HepG2 (cell line): Measurements from ENCODE around the gene HNRNPC. TPM values are rescaled to one million over a fixed set of nuclear protein-coding genes. Genes with fewer than 3 reads are reported as not detected.

ENCODE experiments used
- ATAC-seq: fragments of 200-7000 bp; cut with Tn5 transposase; 3 replicates; pipeline ENCODE4 v1.9.1; 2020; ENCODE audit warnings: mild to moderate bottlenecking, moderate library complexity
- BruUV-seq: library from RNA; stranded (reverse); fragments of 400-500 nt; replicated peaks from 2 replicates; lab custom pipeline; 2021; lab: Mats Ljungman, UMichigan
- CTCF ChIA-PET: fragments of 300-600 bp; formaldehyde crosslinking; extraction: SDS; loops from one replicate; lab custom pipeline; 2021; ENCODE audit warnings: low total read pairs, inconsistent platforms, low intra/inter-chr PET ratio; lab: Yijun Ruan, JAX
- POLR2A ChIA-PET: fragments of 350-600 bp; sonication (Branson Sonifier 250); formaldehyde crosslinking; loops from one replicate; lab custom pipeline; 2020; ENCODE audit warnings: antibody characterized with exemption, inconsistent platforms; lab: Yijun Ruan, JAX
- DNase-seq: peaks from one replicate; pipeline ENCODE4 v3.0.0-alpha.2; 2015; ENCODE audit warnings: low spot score
- FAIRE-seq: peaks from 3 replicates; lab custom pipeline; 2011; peaks lifted over from hg19 to GRCh38; lab: Jason Lieb, UNC
- H2AFZ ChIP-seq: one replicate; pipeline ENCODE4 v1.6.1; 2011; ENCODE audit warnings: low read length, inconsistent platforms
- H3K27ac ChIP-seq: fragments of 300-600 bp; 3 replicates; pipeline ENCODE4 v1.8.0; 2011; ENCODE audit warnings: mixed run types, mild to moderate bottlenecking, mixed read lengths, low read length, inconsistent platforms; ENCODE audit not compliant: insufficient read depth; ENCODE audit errors: extremely low read length
- H3K27me3 ChIP-seq, 2 experiments: fragments of 200-600 bp in 1 of 2; 2 replicates in 1 of 2; 3 replicates in 1 of 2; pipeline versions ENCODE4 v1.6.0 to v1.8.0; 2011; ENCODE audit warnings: low read length in 2 of 2, mild to moderate bottlenecking in 2 of 2, moderate library complexity in 2 of 2, inconsistent platforms in 1 of 2; ENCODE audit not compliant: insufficient read depth in 2 of 2, control insufficient read depth in 1 of 2
- H3K36me3 ChIP-seq, 2 experiments: fragments of 200-600 bp in 1 of 2; replicated peaks in 1 of 2; 2 replicates in 1 of 2; 3 replicates in 1 of 2; pipeline versions ENCODE4 v1.5.1 to v1.8.0; 2011; ENCODE audit warnings: low read length in 2 of 2, inconsistent platforms in 1 of 2; ENCODE audit not compliant: insufficient read depth in 2 of 2, control insufficient read depth in 1 of 2
- H3K4me1 ChIP-seq: 2 replicates; pipeline ENCODE4 v1.5.1; 2012; ENCODE audit warnings: low read length, inconsistent platforms; ENCODE audit not compliant: insufficient read depth
- H3K4me2 ChIP-seq: 2 replicates; pipeline ENCODE4 v1.6.0; 2011; ENCODE audit warnings: low read depth, low read length, inconsistent platforms
- H3K4me3 ChIP-seq, 3 experiments: fragments of 200-600 bp in 1 of 3; sonication (generic), shearing (Covaris generic) in 1 of 3; replicated peaks in 1 of 3; 2 replicates each; pipeline ENCODE4 v1.5.1; 2011 to 2016; ENCODE audit warnings: low read length in 3 of 3, inconsistent platforms in 2 of 3, low read depth in 2 of 3, mild to moderate bottlenecking in 2 of 3, control low read depth in 1 of 3, mixed read lengths in 1 of 3; ENCODE audit not compliant: insufficient read depth in 1 of 3
- H3K79me2 ChIP-seq: one replicate; pipeline ENCODE4 v1.6.1; 2011; ENCODE audit warnings: low read length, inconsistent platforms; ENCODE audit not compliant: insufficient read depth
- H3K9ac ChIP-seq: 2 replicates; pipeline ENCODE4 v1.6.0; 2011; ENCODE audit warnings: mild to moderate bottlenecking, low read depth, low read length, inconsistent platforms; ENCODE audit not compliant: insufficient read depth
- H3K9me3 ChIP-seq: 2 replicates; pipeline ENCODE4 v1.5.1; 2012; ENCODE audit warnings: mild to moderate bottlenecking, low read length
- H4K20me1 ChIP-seq: 2 replicates; pipeline ENCODE4 v1.6.0; 2011; ENCODE audit warnings: inconsistent platforms, mild to moderate bottlenecking, low read length, moderate library complexity; ENCODE audit not compliant: insufficient read depth
- RBM22 ChIP-seq: fragments of 200-400 bp; formaldehyde crosslinking; optimal IDR thresholded peaks from 2 replicates; pipeline ENCODE3; 2017; ENCODE audit warnings: mild to moderate bottlenecking, low read length, moderate library complexity
- SMC3 ChIP-seq: IDR thresholded peaks from 2 replicates; pipeline ENCODE4 v1.6.1; 2011; ENCODE audit warnings: low read length, improper control_type of control experiment
- TARDBP ChIP-seq: sonication (generic); formaldehyde crosslinking; IDR thresholded peaks from 2 replicates; pipeline ENCODE4 v1.8.0; 2022; ENCODE audit warnings: mild to moderate bottlenecking, missing genetic modification reagents
- TBX2 ChIP-seq: sonication (generic); formaldehyde crosslinking; IDR thresholded peaks from 2 replicates; pipeline ENCODE4 v1.5.0; 2020; ENCODE audit warnings: missing genetic modification reagents, mild to moderate bottlenecking, borderline replicate concordance
- ZMYM3 ChIP-seq: sonication (generic); formaldehyde crosslinking; IDR thresholded peaks from 2 replicates; pipeline ENCODE4 v1.5.1; 2020; ENCODE audit warnings: mild to moderate bottlenecking, missing genetic modification reagents
- ZNF138 ChIP-seq: sonication (generic); formaldehyde crosslinking; IDR thresholded peaks from 2 replicates; pipeline ENCODE4 v1.5.0; 2020; ENCODE audit warnings: mild to moderate bottlenecking, low read depth, missing genetic modification reagents
- WGBS: methylation state at CpG from one replicate; pipeline ENCODE4 v1.1.6; 2017; ENCODE audit warnings: low lambda C conversion rate; 5-methylcytosine and 5-hydroxymethylcytosine counted together
- in situ Hi-C: cut with HindIII; loops from 2 replicates; pipeline ENCODE4 v1.10.0; 2017; ENCODE audit warnings: low pct_unique_long_range_greater_than_20kb; ENCODE audit not compliant: extremely low pct_ligation_motif_present
- intact Hi-C: fragments of 100-400 bp; cut with micrococcal nuclease; formaldehyde crosslinking; loops from one replicate; pipeline ENCODE4 v1.10.0; 2022; ENCODE audit not compliant: unreplicated experiment
- polyA plus RNA-seq, 8 experiments: library from polyadenylated mRNA; depleted of rRNA in 3 of 8; stranded (reverse) in 7 of 8; unstranded in 1 of 8; fragments of >200 nt; fragmentation: Illumina TruSeq in 4 of 8; extraction: Trizol in 4 of 8; gene quantifications; 2 replicates each; pipeline versions ENCODE4 v1.2.1 to v1.2.3, GENCODE V29; 2011 to 2016; ENCODE audit warnings: low read depth in 4 of 8, missing spikeins in 1 of 8, mixed read lengths in 1 of 8; ENCODE audit not compliant: insufficient read depth in 1 of 8
- total RNA-seq, 5 experiments: library from RNA; depleted of rRNA; stranded (reverse); fragments of >200 nt; fragmentation: Illumina TruSeq; extraction: Trizol; gene quantifications; 2 replicates each; pipeline ENCODE4 v1.2.3, GENCODE V29; 2016; ENCODE audit warnings: low read depth in 1 of 5
- TF ChIP-seq, protein P1 (sequence below): sonication (generic); formaldehyde crosslinking; IDR thresholded peaks from 2 replicates; pipeline ENCODE4 v1.4.0; 2020; ENCODE audit warnings: mild to moderate bottlenecking, missing genetic modification reagents, borderline replicate concordance
- TF ChIP-seq, protein P2 (sequence below): sonication (generic); formaldehyde crosslinking; IDR thresholded peaks from 2 replicates; pipeline ENCODE4 v1.4.0; 2020; ENCODE audit warnings: missing genetic modification reagents

Gene HNRNPC
- total and polyA plus RNA-seq, 2 of the 13 experiments (the other 11 are each of a cell fraction or from before 2014, with no cell fraction given): 628 to 1,099 TPM

DNA sequence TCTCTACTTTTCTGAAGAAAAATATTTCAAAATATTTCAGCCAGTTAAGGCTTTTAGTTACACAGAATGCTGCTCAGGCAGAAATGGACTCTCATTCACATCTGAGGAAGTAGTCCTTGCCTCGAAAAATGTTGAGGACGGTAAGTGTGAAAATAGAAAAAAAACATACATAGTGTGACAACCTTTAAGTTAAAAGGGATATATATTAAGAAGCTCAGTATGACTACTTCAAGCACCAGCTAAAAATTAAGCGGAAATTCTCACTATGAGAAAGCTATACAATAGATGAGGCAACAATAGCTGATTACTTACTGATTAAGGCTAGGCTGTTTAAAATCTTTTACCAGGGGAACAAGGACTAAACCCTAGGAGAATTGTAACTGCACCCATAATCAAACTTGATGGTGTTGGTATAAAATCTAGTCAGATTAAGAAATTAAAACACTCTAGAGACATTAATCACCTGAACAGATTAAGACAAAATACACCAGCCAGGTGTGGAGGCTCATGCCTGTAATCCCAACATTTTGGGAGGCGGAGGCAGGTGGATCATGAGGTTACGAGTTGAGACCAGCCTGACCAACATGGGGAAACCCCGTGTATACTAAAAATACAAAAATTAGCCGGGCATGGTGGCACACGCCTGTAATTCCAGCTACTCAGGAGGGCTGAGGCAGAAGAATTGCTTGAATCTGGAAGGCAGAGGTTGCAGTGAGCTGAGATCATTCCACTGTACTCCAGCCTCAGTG lies 53.9 kb downstream of the HNRNPC start (continued):
- TF ChIP-seq, protein P1, sequence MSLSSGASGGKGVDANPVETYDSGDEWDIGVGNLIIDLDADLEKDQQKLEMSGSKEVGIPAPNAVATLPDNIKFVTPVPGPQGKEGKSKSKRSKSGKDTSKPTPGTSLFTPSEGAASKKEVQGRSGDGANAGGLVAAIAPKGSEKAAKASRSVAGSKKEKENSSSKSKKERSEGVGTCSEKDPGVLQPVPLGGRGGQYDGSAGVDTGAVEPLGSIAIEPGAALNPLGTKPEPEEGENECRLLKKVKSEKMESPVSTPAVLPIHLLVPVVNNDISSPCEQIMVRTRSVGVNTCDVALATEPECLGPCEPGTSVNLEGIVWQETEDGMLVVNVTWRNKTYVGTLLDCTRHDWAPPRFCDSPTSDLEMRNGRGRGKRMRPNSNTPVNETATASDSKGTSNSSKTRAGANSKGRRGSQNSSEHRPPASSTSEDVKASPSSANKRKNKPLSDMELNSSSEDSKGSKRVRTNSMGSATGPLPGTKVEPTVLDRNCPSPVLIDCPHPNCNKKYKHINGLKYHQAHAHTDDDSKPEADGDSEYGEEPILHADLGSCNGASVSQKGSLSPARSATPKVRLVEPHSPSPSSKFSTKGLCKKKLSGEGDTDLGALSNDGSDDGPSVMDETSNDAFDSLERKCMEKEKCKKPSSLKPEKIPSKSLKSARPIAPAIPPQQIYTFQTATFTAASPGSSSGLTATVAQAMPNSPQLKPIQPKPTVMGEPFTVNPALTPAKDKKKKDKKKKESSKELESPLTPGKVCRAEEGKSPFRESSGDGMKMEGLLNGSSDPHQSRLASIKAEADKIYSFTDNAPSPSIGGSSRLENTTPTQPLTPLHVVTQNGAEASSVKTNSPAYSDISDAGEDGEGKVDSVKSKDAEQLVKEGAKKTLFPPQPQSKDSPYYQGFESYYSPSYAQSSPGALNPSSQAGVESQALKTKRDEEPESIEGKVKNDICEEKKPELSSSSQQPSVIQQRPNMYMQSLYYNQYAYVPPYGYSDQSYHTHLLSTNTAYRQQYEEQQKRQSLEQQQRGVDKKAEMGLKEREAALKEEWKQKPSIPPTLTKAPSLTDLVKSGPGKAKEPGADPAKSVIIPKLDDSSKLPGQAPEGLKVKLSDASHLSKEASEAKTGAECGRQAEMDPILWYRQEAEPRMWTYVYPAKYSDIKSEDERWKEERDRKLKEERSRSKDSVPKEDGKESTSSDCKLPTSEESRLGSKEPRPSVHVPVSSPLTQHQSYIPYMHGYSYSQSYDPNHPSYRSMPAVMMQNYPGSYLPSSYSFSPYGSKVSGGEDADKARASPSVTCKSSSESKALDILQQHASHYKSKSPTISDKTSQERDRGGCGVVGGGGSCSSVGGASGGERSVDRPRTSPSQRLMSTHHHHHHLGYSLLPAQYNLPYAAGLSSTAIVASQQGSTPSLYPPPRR (CRISPR knock-in tag): no peak
- TF ChIP-seq ZNF138 (CRISPR knock-in tag) (no peak), SMC3 (no peak), ZMYM3 (CRISPR knock-in tag) (no peak)

DNA sequence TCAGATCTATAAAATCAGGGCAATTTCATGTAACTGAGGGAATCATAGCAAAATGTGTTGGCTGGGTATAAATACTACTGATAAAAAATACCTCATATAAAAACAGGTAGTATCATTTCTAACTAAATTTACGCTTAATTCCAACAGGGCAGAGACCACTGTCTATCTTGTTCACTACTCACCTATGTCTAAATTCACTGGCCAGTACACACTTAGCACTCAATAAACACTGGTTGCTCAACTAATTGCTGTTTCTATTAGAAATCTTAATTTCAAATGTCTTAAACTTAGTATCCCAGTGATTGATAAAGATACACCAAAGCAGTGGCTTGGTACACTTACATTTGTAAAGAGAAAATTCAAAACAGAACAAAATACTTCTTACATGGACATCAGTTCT lies 55.6 kb downstream of the HNRNPC start:
- ATAC-seq: no peak
- WGBS: 92% methylated on average over 1 of the region's 1 CpG
- FAIRE-seq: no peak
- H4K20me1 ChIP-seq: peaks cover 82% of the 10 kb centered on the region
- peaks cover 17% of the 10 kb centered on the region; the same call in 1 of the 2 replicates for H3K4me1 ChIP-seq
- in situ Hi-C loops (no loop called here), intact Hi-C loops (no loop called here)
- no peak overlapping the region for H3K27ac ChIP-seq
- H3K4me2 ChIP-seq: no peak overlapping the region
- DNase-seq: no peak
- no peak for TF ChIP-seq TARDBP
- TF ChIP-seq, protein P2, sequence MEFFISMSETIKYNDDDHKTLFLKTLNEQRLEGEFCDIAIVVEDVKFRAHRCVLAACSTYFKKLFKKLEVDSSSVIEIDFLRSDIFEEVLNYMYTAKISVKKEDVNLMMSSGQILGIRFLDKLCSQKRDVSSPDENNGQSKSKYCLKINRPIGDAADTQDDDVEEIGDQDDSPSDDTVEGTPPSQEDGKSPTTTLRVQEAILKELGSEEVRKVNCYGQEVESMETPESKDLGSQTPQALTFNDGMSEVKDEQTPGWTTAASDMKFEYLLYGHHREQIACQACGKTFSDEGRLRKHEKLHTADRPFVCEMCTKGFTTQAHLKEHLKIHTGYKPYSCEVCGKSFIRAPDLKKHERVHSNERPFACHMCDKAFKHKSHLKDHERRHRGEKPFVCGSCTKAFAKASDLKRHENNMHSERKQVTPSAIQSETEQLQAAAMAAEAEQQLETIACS (CRISPR knock-in tag): no peak
- TF ChIP-seq RBM22: peak; percentile 96
- TF ChIP-seq TBX2 (CRISPR knock-in tag): no peak
- no peaks in the 10 kb centered on the region for H3K9me3 ChIP-seq
- ChIA-PET POLR2A (no interaction called here), CTCF (no interaction called here)
- H3K79me2 ChIP-seq: peaks cover 52% of the 10 kb centered on the region
- no peak overlapping the region for H3K9ac ChIP-seq
- H3K4me3 ChIP-seq: no peak overlapping the region
- no peaks in the 10 kb centered on the region for H3K27me3 ChIP-seq
- H2AFZ ChIP-seq: no peak overlapping the region
- no TSS peak for BruUV-seq
- peaks cover 38 to 90% of the 10 kb centered on the region in 2 experiments for H3K36me3 ChIP-seq
